GM06990 (cell line): ENCODE results near the gene SNAP23.

ENCODE experiments used
- DNase-seq: peaks from one replicate; pipeline ENCODE4 v3.0.0-alpha.2; 2011; ENCODE audit not compliant: insufficient read length; ENCODE audit errors: extremely low read depth
- H3K27me3 ChIP-seq: replicated peaks from 2 replicates; pipeline ENCODE4 v1.6.0; 2011; ENCODE audit warnings: low read length; ENCODE audit not compliant: control insufficient read depth, insufficient read depth
- H3K36me3 ChIP-seq: 2 replicates; pipeline ENCODE4 v1.5.1; 2011; ENCODE audit warnings: low read length; ENCODE audit not compliant: control insufficient read depth, insufficient read depth
- H3K4me3 ChIP-seq: replicated peaks from 2 replicates; pipeline ENCODE4 v1.5.1; 2011; ENCODE audit warnings: low read depth, mild to moderate bottlenecking, control low read depth, low read length
- TF ChIP-seq, protein P1 (sequence below): IDR thresholded peaks from 2 replicates; pipeline ENCODE4 v1.5.1; 2011; ENCODE audit warnings: low read length, control low read depth, mild to moderate bottlenecking, inconsistent platforms; ENCODE audit not compliant: insufficient read depth, poor library complexity, severe bottlenecking

Gene SNAP23

DNA sequence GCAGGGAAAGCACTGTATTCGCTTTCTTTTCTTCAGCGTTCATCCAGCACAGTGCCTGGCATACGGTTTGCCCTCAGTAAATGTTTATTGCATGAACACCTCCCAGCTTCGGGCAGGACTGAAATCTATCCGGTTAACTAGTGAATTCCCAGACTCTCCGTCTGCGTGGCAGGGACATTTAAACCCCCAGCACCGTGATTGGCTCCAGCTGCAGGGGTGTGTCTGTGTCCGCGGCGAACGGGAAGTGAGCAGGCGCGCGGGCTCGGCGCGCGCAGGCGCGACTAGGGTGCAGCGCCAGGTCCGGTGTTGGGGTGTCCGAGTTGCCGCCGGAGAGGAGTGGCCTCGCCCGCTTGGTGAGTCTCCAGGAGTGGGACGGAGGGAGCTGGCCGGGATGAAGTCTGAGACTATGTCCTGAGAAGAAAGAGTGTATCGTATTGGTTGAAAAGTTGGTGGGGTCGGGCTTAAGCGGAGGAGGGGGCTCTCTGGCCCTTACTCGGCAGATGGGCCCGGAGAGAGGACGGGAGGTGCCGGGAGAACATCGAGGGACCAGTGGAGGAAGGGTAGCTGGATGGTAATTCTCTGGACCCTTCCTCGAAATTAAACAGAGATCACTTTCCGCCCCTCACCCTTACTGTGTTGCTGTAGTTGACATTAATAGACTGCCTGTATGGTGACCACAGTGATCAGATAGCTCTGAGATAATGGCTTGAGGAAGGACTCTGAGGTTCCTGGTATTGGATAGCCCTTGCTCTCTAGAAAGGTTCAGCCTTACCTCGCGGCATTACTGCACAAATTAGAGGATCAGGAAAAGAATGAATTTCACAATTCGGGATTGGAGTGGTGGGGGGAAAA lies at the start of gene SNAP23:
Gene SNAP23, plus strand, starts transcription at position 274 of the 852 bp plus-strand sequence. CDS start 16,213 bp downstream, outside the sequence.
- H3K4me3 ChIP-seq: peak within 1 kb of the TSS; percentile 70
- TF ChIP-seq, protein P1, sequence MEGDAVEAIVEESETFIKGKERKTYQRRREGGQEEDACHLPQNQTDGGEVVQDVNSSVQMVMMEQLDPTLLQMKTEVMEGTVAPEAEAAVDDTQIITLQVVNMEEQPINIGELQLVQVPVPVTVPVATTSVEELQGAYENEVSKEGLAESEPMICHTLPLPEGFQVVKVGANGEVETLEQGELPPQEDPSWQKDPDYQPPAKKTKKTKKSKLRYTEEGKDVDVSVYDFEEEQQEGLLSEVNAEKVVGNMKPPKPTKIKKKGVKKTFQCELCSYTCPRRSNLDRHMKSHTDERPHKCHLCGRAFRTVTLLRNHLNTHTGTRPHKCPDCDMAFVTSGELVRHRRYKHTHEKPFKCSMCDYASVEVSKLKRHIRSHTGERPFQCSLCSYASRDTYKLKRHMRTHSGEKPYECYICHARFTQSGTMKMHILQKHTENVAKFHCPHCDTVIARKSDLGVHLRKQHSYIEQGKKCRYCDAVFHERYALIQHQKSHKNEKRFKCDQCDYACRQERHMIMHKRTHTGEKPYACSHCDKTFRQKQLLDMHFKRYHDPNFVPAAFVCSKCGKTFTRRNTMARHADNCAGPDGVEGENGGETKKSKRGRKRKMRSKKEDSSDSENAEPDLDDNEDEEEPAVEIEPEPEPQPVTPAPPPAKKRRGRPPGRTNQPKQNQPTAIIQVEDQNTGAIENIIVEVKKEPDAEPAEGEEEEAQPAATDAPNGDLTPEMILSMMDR: no peak
- no peaks in the 10 kb centered on the region for H3K27me3 ChIP-seq
- peak; percentile 93 for DNase-seq
- H3K36me3 ChIP-seq: no peaks in the 10 kb centered on the region

DNA sequence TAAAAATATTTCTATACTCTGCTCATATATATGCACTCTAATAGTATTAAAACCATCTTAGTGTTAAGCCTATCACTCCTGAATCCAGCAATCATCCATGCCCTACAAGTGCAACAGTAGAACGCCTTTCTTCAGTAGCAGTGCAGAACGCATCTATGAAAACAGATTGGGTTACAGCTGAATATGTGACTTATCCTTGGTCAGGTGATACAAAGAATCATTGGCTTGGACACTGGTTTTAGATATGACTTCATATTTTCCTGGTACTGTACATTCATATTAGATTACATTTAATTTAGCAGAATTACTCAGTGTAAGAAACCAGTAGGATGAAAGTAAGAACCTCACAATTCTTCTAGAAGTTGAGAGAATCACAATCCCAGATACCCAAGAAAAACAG lies 47.8 kb upstream of the SNAP23 start:
- no peaks in the 10 kb centered on the region for H3K27me3 ChIP-seq
- DNase-seq: no peak
- H3K4me3 ChIP-seq: no peak overlapping the region
- TF ChIP-seq, protein P1: no peak
- H3K36me3 ChIP-seq: peaks cover 9% of the 10 kb centered on the region

DNA sequence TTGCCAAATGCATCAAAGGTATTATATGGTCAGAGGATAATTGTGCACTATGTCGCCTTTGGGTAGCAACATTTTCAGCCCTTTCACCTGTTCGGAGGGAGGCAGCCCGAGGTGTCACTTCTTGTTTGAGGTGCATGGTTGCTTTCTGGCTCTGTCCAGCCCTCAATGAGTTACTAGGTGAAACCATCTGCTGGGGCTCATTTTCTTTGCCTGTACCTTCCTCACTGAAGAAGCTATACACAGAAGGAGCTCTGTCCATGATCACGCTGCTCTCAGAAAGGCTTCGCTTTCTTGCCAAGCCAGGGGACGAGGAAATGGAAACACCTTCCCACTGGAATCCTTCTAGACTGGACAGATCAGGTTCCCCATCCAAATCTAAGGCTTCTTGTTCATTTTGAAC lies 47.2 kb upstream of the SNAP23 start:
- no peak overlapping the region for H3K4me3 ChIP-seq
- no peak for DNase-seq
- TF ChIP-seq, protein P1: no peak
- H3K36me3 ChIP-seq: peaks cover 9% of the 10 kb centered on the region
- no peaks in the 10 kb centered on the region for H3K27me3 ChIP-seq

DNA sequence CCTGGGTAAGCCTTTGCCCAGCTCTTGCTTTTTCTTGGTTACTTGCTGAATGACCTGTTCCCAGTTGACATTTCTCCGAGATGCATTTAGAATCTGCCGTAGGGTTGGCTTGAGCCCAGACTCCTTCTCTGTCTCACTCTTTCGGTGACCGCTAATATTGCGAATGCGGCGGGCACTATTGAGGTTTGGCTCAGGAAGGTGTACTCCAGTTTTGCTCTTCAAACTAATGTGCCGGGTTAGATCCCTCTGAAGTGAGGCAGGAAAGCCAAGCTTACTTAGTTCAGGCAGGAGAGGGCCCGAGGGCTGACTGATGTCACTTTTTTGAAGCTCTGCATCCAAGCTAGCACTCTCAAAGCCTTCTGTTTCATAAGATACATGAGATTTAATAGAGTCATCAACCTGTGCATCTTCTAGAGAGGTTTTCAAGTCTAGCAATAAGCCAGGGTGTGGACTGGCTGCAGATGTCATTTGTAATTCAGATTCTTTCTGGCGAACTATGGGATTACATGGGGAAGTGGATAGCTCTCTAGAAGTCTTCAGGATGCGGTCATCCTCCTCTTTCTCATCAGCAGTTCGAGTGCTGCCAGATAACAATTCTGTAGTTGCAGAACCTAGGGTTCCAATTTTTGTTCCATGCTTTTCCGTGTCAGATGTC lies 45.5 kb upstream of the SNAP23 start:
- H3K4me3 ChIP-seq: no peak overlapping the region
- no peaks in the 10 kb centered on the region for H3K27me3 ChIP-seq
- H3K36me3 ChIP-seq: peaks cover 7% of the 10 kb centered on the region
- DNase-seq: no peak
- TF ChIP-seq, protein P1: no peak

DNA sequence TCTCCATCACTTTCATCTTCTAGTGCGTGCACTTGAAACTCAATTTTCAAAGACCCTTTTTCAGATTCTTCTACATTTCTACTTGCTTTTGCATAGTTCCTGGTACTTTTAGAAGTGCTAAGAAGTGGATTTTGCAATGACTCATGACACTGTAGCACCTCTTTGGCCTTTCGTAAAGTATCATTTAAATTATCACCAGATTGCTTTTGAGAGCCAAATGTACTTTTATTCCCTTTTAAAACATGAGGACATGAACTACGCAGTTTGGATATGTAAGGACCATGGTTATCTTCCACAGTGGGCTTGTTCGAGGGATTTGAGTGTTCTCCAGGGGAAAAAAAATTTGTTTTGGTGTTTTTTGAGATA lies 45.0 kb upstream of the SNAP23 start:
- no peak for DNase-seq
- TF ChIP-seq, protein P1: no peak
- H3K4me3 ChIP-seq: no peak overlapping the region
- H3K36me3 ChIP-seq: peaks cover 7% of the 10 kb centered on the region
- H3K27me3 ChIP-seq: no peaks in the 10 kb centered on the region
